Stimulated activated CD4-positive, alpha-beta T cell treated with anti-CD3 and anti-CD28 coated beads, Interleukin-1b, Interleukin-23, amount 100 ng/mL, for 48 hours (primary cell): ENCODE data around the gene FPR2.
"Not testable (repeated sequence)": the region's sequence is repeated elsewhere in the genome, so short reads cannot be mapped to it uniquely, and the experiment has no call there.

ENCODE experiments used
- DNase-seq: peaks from one replicate; pipeline ENCODE4 v3.0.0-alpha.2; 2020

FPR2 gene, protein sequence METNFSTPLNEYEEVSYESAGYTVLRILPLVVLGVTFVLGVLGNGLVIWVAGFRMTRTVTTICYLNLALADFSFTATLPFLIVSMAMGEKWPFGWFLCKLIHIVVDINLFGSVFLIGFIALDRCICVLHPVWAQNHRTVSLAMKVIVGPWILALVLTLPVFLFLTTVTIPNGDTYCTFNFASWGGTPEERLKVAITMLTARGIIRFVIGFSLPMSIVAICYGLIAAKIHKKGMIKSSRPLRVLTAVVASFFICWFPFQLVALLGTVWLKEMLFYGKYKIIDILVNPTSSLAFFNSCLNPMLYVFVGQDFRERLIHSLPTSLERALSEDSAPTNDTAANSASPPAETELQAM

DNA sequence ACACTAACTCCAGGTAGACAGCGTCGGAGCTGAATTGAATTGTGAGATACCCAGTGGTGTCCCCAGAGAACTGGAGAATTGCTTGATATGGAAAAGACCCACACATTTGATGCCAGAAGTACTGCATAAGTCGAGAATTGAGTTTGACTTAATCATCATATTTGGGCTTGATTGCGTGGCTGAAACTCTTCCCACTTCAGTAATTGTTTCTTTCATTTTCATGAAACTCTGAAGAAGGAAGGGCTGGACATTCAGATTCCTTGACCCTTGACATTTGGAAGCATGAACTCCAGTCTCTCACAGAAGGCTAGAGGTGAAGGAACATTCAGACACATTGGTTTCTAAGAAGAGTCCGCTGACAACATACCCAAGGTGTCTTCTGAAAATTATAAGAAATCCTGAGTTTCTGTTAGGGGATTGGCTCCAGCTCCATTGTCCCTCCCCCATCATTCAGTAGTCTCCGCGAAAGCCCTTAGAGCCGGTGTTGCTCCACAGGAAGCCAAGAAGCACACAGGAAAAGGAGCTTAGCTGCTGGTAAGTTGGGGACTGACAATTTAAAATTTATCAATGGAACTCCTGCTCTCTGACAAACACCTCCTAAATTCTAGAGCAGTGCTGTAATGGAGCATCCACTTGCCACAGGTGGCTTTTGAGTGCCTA lies at the start of gene FPR2:
TSS of gene FPR2 (plus strand) at position 484 of the 660 bp plus-strand sequence. CDS start 7,479 bp downstream, outside the sequence.
- no peak for DNase-seq

DNA sequence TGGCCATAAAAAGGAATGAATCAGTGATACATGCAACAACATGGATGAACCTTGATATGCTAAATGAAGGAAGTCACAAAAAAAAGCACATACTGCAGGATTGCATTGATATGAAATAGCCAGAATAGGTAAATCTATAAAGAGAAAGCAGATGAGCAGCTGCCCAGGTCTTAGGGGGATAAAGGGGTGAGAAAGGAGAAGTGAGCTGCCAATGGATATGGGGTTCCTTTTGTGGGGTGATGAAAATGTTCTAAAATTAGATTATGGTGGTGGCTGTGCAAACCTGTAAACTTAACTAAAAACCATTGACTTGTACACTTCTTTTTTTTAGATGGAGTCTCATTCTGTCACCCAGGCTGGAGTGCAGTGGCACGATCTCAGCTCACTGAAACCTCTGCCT lies 49.3 kb upstream of the FPR2 start:
- DNase-seq = no peak

DNA sequence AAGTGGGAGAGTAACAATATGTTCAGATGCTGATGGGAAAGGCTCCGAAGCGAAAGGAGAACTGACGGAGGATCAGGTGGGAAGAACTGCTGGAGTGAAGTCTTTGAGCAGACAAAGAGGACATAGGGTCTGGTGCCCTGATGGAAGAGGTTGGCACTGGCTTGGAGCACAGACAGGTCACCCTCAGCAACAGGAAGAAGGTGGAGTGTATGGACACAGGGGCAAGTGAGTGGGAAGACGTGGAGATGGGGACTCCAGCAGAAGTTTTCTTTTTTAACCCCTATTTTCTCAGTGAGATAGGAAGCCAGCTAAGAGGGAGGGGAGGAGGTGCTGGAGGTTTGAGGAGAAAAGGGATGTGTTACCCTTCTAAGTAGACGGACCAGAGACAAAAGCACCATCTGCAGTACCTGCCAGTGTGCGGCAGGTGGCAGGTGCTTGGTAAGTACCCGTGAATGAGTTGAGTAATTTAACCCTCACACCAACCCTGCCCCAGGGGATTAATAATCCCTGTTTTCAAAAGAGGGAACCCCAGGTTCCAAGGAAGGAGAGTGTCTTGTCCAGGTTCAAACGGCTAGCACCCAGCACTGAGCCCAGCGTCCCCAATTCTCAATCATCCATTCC lies 48.4 kb upstream of the FPR2 start:
- DNase-seq = no peak

DNA sequence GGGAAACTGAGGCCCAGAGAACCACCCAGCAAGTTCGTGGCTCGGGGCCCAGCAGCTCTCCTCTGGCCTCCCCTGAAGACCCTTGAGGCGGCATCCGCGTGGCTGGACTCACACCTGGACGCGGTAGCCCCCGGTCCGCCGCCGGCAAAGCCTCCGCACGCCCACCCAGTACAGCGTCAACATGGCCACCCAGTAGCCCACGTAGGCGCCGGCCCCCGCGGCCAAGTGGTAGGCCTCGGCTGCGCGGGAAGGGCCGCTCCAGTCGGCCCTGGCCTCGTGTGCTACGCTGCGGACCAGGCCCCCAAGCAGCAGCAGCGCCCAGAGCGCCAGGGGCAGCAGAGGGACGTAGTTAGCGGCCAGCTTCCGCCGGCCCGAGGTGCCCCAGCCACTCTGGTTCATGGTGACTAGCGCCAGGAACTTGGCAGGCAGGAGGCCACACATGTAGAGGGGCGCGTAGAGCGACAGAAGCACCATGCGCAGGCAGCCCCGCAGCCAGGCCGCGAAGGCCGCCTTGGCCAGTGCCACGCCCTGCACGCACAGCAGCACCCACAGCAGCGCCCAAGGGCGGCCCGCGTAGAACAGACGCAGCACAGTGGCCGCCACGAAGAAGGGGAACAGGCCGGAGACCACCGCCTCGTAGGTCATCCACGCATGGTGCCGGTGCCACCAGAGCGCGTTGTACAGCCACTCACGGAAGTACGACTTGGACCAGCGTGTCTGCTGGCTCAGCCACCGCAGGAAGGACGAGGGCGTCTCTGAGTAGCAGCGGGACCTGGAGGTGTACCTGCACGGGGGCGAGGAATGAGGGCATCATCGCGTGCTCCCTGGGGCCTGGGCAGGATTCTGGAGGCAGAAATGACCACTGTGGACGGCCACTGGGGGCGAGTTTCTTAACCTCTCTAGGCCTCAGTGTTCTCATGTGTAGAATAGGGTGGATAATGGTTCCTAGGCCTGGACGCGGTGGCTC lies 47.4 kb upstream of the FPR2 start:
- no peak for DNase-seq

DNA sequence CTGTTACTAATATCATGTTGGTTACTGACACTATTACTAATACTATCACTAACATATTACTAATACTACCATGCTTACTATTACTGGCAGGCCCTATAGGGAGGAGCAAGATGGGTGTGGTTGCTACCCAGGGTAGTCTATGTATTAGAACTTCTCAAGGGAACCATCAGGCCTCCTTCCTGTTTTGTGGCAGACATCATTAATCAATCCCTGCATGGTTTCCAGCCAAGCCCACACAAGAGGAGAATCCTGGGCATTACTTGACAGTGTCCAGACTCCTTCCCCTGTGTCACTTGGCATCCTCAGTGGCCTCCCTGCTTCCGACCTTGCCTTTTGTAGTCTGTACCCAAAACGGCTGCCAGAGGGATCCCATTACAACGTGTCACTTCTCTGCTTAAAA lies 46.1 kb upstream of the FPR2 start:
- DNase-seq = no peak

DNA sequence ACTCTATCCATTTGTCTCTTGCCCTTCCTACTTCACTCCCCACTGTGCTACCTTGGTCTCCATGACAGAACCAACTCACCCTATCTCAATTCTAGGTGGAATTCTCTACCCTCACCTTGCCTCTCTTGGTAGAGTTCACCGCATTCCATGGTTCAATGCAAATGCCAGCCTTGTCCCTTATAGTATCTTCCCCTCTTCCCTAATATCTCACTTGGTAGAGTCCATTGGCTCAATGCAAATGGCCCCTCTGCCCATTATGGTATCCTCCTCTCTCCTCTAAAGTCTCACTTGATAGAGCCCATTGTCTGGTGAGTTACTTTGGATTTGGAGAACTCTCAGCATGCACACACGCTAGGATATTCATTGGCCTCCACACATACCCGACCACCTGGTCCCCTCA lies 45.1 kb upstream of the FPR2 start:
- no peak for DNase-seq

DNA sequence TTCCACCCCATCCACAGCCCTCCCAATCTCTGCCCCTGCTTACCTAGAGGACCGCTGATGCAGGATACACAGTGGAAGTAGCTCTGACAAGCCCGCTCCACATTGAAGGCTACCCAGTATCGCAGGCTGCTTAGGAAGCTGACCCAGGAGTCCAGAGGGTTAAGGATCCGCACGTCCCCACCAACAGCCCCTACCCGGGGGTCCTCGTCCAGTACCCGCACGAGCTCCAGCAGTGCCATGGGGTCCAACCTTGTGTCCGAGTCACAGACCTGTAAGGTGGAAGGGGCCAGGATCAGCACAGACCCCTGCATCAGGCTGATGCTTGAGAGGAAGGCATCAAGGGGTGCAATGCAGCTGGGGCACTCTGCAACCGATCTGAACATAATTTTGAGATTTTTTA lies 44.1 kb upstream of the FPR2 start:
- DNase-seq = no peak

DNA sequence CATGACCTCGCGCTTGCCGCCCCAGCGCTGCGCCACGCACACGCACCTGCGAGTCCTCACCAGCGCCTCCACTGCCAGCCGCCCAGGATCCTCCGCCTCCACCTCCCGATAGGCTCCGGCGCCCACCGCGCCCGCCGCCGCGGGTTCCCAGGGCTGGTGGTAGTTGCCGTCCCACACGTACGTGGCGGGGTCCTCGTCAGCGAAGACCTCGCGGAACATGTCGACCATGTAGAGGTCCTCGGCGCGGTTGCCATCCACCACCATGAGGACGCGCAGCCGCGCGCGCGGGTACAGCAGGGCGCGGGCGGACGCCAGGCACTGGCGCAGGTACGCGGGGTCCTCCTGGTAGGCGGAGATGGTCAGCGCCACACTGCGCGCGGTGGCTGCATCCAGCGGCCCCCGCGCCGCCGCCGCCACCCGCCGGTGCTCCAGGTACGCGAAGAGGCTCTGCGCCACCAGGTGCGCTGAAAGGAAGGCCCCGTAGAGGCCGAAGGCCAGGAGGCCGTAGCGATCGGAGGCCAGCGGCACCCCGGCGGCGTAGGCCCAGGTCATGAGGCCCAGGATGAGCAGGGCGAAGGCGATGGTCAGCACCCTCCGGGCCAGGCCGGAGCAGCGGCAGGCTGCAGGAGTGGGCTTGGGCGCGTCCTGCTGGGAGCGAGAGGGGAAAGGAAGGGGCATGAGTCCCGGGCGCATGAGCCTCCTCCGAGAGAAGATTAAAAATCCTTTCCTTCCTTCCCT lies 41.6 kb upstream of the FPR2 start:
- no peak for DNase-seq

DNA sequence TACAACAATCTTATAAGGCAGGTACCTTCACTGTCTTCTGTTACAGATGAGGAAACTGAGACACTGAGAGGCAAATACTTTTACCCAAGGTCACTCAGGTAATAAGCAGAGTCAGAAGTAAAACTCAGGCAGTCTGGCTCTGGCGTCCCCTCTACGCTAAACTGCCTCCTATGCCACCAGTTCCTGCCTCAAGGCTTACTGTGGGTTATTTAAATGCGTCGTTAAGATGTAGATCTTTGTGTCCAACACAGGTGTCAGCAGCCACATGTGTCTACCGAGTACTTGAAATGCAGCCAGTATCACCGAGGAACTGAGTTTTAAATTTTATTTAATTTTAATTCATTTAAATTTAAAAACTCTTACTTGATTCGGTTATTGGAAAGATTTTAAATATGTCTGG lies 39.1 kb upstream of the FPR2 start:
- no peak for DNase-seq

DNA sequence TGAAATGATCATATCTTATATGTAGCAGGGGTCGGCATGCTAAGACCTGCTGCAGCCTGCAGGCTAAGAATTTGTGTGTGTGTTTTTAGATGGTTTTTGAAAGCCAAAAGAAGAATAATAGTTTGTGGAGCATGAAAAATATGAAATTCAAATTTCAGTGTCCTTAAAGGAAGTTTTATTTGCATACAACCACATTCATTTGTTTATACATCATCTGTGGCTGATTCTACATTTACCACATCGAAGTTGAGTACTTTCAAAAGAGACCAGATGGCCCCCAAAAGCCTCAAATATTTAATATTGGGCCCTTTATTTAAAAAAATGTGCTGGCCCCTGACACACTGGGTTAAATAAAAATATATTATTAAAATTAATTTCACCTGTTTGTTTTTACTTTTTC lies 38.5 kb upstream of the FPR2 start:
- no peak for DNase-seq

DNA sequence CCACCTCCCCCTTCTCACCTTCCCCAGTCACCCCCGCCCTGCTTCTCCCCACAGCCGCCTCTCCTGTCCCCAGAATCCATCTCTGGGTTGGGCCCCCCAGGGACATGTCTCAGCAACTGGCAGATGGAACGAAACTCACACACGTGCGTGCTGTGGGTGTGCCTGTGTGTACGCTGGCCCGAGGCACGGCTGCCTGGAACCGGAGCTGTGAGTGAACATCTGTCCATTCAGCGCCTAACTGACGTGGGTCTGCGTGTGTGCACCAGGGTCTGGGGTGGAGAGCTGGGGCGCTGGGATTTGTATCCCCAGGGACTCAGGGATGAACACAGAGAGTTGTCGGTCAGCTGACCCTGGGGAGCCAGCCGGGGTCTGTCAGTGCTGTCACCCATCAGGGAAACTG lies 36.4 kb upstream of the FPR2 start:
- DNase-seq = no peak

DNA sequence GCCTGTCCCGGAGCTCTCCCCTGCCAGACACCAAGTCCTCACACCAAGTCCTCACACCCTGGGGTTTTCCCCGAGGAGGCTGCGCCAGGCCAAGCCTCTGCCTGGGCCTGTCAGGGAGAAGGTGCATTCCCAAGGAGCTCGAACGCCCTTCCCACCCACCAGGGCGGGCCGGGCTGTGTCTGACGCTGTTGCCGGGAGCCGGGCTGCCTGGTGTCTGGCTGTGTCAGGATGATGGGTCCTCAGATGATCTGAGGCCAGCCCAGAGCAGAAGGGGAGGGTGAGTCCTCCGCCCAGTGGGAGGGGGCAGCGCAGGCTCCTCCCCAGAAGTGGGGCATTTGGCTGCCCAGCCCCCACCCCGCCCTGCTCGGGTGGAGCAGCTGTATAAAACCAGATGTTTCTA lies 34.9 kb upstream of the FPR2 start:
- DNase-seq = no peak

DNA sequence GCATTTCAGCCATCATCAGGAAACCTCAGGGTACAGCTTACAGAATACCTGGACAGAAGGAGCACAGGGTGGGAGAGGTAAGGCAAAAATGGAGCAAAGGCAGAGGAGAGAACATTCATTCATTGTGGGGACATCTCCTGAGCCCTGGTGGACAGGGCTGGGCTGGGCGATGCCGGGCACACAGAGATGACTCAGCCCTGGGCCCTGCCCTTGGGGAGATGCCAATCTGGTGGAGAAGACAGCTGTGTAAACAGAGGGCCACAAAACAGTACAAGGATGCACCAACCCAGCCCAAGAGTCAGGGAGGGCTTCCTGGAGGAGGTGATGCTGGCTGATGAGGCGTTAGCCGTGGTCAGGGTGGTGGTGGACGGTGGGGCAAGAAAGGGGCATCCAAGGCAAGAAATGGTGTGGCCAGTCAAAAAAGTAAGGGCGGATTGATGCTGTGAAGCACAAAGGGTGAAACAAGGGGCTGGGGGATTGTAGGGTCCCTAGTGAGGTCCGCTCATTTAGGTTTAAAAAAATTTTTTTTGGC lies 33.6 kb upstream of the FPR2 start:
- no peak for DNase-seq

DNA sequence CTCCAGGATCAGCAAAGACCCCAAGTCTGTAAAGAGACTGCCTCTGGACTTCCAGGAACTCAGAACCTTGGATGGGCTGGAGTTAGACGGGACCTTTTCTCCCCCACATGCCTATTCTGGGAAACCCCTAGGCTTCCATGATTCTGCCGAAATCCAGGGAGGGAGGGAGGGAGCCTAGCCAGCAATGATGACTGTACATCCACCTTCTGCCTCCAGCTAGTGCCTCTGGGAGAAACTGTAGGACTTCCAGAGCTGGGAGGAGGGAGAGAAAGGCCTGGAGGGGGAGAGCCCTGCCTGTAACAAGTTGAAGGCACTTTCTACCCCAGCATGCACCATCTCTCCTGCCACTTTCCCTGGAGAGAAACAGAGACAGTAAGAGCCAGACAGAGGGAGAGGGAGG lies 31.2 kb upstream of the FPR2 start:
- DNase-seq = no peak

DNA sequence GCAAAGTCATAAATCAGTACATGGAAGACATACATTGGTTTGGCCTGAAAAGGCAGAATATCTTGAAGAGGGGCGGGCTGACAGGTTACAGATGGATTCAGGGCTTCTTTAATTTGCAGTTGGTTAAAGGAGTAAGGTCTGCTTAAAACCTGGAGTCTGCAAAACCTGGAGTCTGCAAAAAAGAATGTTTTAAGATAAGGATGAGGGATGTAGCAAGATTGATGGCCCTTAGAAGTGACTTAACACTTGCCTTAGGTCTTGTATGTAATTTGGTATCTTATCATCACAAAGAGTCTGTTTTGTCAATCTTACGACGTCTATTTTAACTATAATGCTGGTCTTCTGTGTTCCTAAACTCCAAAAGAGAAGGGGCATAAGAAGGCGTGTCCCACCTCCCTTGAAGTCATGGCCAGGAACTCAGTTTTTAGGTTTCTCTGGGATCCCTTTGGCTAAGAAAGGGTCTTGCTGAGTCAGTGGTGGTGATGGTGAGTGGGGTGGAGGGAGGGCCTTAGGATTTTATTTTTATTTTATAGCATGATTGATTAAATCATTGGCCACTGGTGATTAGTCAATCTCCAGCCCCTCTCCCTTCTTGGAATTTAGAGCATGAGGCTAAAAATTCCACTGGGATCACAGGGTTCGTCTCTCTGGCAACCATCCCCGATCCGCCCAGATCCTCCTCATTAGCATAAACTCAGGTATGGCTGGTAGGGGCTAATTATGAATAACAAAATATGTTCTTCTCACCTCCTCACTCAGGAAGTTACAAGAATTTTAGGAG lies 27.0 kb upstream of the FPR2 start:
- DNase-seq = no peak

DNA sequence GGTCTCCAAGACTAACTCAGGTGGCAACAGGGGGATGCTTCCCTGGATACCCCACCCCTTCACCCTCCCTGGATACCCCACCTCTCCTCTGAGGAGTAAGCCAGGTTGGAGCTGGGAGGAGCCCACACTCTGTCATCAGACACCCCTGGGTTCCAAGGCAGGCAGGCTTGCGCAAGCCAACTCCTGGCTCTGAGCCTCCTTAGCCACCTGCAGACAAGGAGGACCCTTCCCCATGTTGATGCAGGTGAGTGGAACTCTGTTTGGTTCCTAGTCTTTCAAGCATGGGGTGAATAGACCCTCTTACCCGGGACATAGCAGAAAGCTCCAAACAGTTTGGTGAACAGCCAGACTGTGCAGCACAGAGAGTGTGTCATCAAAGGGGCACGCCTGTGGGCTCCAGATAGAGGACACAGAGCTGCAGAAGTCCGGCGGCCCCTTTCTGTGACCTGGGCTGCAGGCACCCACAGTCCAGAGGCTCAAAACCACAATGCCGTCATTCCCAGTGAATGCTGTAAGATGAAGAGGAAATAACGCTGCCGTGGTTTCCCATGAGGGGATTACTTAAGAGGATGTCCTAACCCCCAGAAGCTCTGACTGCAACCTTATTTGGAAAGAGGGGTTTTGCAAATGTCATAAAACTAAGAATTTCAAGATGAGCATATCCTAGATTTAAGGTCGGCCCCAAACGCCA lies 25.1 kb upstream of the FPR2 start:
- DNase-seq = no peak

DNA sequence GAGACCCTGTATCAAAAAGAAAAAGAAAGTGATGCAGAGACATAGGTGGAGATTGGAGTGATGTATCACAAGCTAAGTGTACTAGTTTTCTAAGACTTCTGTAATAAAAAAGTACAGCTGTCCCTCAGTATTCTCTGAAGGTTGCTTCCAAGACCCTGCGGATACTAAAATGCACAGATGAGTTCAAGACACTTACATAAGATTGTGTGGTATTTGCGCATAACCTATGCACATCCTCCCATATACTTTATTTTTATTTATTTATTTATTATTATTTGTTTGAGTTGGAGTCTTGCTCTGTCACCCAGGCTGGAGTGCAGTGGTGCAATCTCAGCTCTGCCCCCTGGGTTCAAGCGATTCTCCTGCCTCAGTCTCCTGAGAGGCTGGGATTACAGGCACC lies 23.6 kb upstream of the FPR2 start:
- DNase-seq = no peak

DNA sequence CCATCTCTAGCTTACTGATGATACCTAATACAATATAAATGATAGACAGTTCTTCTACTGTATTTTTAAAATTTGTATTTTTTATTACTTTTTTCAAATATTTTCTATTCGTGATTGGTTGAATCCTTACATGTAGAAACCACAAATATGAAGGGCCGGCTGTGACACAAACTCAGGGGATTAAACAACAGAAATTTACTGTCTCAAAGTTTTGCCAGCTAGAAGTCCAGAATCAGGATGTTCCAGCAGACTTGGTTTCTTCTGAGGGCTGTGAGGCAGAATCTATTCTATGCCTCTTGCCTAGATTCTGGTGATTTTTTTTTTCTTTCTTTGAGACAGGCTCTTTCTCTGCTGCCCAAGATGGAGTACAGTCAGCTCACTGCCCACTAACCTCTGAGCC lies 23.1 kb upstream of the FPR2 start:
- no peak for DNase-seq

DNA sequence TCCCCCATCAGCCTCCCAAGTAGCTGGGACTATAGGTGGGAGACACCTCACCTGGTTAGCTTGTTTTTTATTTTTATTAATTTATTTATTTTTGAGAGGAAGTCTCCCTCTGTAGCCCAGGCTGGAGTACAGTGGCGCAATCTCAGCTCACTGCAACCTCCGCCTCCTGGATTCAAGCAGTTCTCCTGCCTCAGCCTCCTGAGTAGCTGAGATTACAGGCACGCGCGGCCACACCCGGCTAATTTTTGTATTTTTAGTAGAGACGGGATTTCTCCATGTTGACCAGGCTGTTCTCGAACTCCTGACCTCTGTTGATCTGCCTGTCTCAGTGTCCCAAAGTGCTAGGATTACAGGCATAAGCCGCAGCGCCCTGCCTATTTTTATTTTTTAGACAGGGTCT lies 22.5 kb upstream of the FPR2 start:
- not testable (repeated sequence) for DNase-seq

DNA sequence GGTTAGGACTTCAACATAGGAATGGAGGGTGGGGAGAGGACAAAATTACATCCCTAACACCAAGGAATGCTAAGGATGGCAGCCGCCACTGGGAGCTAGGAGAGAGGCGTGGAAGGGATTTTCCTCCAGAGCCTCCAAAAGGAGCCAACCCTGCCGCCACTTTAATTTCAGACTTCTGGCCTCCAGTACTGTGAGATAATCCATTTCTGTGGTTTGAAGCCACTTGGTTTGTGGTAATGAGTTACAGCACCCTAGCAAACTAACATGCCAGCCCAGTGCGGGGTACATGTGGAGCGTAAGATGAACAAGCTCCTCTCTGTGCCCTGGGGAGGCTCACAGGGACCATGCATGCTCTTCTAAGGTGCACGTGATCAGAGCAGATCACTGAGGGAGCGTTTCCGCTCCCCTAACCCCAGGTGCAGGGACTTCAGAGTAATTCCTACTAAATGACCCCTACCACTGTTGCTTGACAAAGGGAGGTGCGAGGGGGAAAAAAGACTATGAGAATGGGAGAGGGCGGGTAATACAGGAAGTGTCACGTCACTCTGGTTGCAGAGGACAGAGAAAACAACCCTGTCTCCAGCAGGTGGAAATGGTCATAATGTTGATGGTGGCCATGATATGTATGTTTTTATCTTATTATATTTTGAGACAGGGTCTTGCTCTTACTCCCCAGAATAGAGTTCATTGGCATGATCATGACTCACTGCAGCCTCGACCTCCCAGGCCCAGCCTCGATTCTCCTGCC lies 21.3 kb upstream of the FPR2 start:
- DNase-seq = no peak
